ENCODE results near the gene C16orf95. TPM values are rescaled to one million over a fixed set of nuclear protein-coding genes. Genes with fewer than 3 reads are reported as not detected.

The C16orf95 gene
- total RNA-seq, 1 donor from 2014 or later: 5.0 TPM

Other genes starting within 250 kb of the C16orf95 start
- gene FBXO31, start 66.4 kb upstream of the C16orf95 start, total RNA-seq: 34.7 and 40.5 TPM in 2 replicates
- 141 and 145 TPM in 2 replicates for gene MAP1LC3B, start 74.9 kb upstream of the C16orf95 start, total RNA-seq
- gene ZCCHC14, start 175.6 kb upstream of the C16orf95 start, total RNA-seq: 44.8 and 47.7 TPM in 2 replicates

Data from osteocyte (in vitro differentiated cells).